CD14-positive monocyte (primary cell): Measurements from ENCODE around the gene RS1. TPM values are rescaled to one million over a fixed set of nuclear protein-coding genes. Genes with fewer than 3 reads are reported as not detected.

Experiments
- DNase-seq, 3 donors: peaks; one replicate each; pipeline ENCODE4 v3.0.0-alpha.2; 2011 to 2022
- H2AFZ ChIP-seq: 2 replicates; pipeline ENCODE4 v1.6.0; 2012; ENCODE audit warnings: mild to moderate bottlenecking, low read depth, low read length, inconsistent platforms; ENCODE audit not compliant: insufficient read depth, poor library complexity, severe bottlenecking
- H3K27ac ChIP-seq, 2 donors: 1 replicate in 1 of 2; 2 replicates in 1 of 2; pipeline ENCODE4 v1.5.1; 2012 to 2013; ENCODE audit warnings: low read length in 2 of 2, control low read depth in 1 of 2, inconsistent platforms in 1 of 2, low read depth in 1 of 2, mild to moderate bottlenecking in 1 of 2
- H3K27me3 ChIP-seq, 2 donors: one replicate each; pipeline versions ENCODE4 v1.6.0 to v1.6.1; 2011 to 2013; ENCODE audit warnings: low read length in 2 of 2; ENCODE audit not compliant: control insufficient read depth in 2 of 2, insufficient read depth in 2 of 2
- H3K36me3 ChIP-seq, 2 donors: replicated peaks in 1 of 2; 1 replicate in 1 of 2; 2 replicates in 1 of 2; pipeline versions ENCODE4 v1.5.1 to v1.6.1; 2012 to 2013; ENCODE audit warnings: low read length in 2 of 2, control low read depth in 1 of 2, inconsistent platforms in 1 of 2, mild to moderate bottlenecking in 1 of 2; ENCODE audit not compliant: insufficient read depth in 2 of 2, control insufficient read depth in 1 of 2
- H3K4me1 ChIP-seq, 2 donors: 1 replicate in 1 of 2; 2 replicates in 1 of 2; pipeline versions ENCODE4 v1.5.1 to v1.6.1; 2012 to 2013; ENCODE audit warnings: low read length in 2 of 2, control low read depth in 1 of 2, inconsistent platforms in 1 of 2, mild to moderate bottlenecking in 1 of 2, moderate library complexity in 1 of 2; ENCODE audit not compliant: insufficient read depth in 2 of 2, control insufficient read depth in 1 of 2
- H3K4me2 ChIP-seq: replicated peaks from 2 replicates; pipeline ENCODE3; 2012; ENCODE audit warnings: low read length, moderate library complexity, mild to moderate bottlenecking; ENCODE audit not compliant: poor library complexity, severe bottlenecking; ENCODE audit errors: extremely low read depth
- H3K4me3 ChIP-seq, 3 experiments: fragments of 200-600 bp in 1 of 3; sonication (generic) in 1 of 3; replicated peaks in 1 of 3; 1 replicate in 2 of 3; 2 replicates in 1 of 3; pipeline ENCODE4 v1.5.1; 2011 to 2013; ENCODE audit warnings: low read length in 3 of 3, mild to moderate bottlenecking in 3 of 3, control low read depth in 2 of 3, low read depth in 2 of 3, inconsistent platforms in 1 of 3, moderate library complexity in 1 of 3
- H3K79me2 ChIP-seq: 2 replicates; pipeline ENCODE4 v1.6.0; 2012; ENCODE audit warnings: mild to moderate bottlenecking, control low read depth, inconsistent platforms, low read length, moderate library complexity; ENCODE audit not compliant: insufficient read depth
- H3K9ac ChIP-seq: 2 replicates; pipeline ENCODE4 v1.6.0; 2017; ENCODE audit warnings: low read length, mild to moderate bottlenecking; ENCODE audit not compliant: insufficient read depth, poor library complexity, severe bottlenecking
- H3K9me3 ChIP-seq, 2 donors: replicated peaks in 1 of 2; 1 replicate in 1 of 2; 2 replicates in 1 of 2; pipeline versions ENCODE4 v1.5.1 to v1.6.1; 2012 to 2013; ENCODE audit warnings: low read length in 2 of 2, control low read depth in 1 of 2; ENCODE audit not compliant: control insufficient read depth in 1 of 2, insufficient read depth in 1 of 2
- H4K20me1 ChIP-seq: 2 replicates; pipeline ENCODE4 v1.6.0; 2012; ENCODE audit warnings: mild to moderate bottlenecking, low read length, control low read depth, moderate library complexity; ENCODE audit not compliant: insufficient read depth
- H3K27ac Mint-ChIP-seq, 7 donors: one replicate each; pipeline ENCODE4 v1.8.0; 2020; ENCODE audit warnings: mild to moderate bottlenecking in 7 of 7, mixed read lengths in 7 of 7, moderate library complexity in 6 of 7, inconsistent platforms in 2 of 7
- H3K27me3 Mint-ChIP-seq, 3 donors: one replicate each; pipeline ENCODE4 v1.8.0; 2021 to 2022; ENCODE audit warnings: low read depth in 3 of 3, mild to moderate bottlenecking in 3 of 3, mixed read lengths in 3 of 3, moderate library complexity in 3 of 3, inconsistent platforms in 1 of 3
- H3K36me3 Mint-ChIP-seq, 2 donors: one replicate each; pipeline ENCODE4 v1.8.0; 2020; ENCODE audit warnings: mixed read lengths in 2 of 2, inconsistent platforms in 1 of 2, mild to moderate bottlenecking in 1 of 2
- H3K4me1 Mint-ChIP-seq: one replicate; pipeline ENCODE4 v1.8.0; 2020; ENCODE audit warnings: mild to moderate bottlenecking, mixed read lengths
- H3K4me3 Mint-ChIP-seq, 2 donors: one replicate each; pipeline ENCODE4 v1.8.0; 2020; ENCODE audit warnings: mild to moderate bottlenecking in 2 of 2, mixed read lengths in 2 of 2, moderate library complexity in 1 of 2
- H3K9me3 Mint-ChIP-seq, 7 donors: one replicate each; pipeline ENCODE4 v1.8.0; 2020 to 2022; ENCODE audit warnings: mixed read lengths in 7 of 7, mild to moderate bottlenecking in 6 of 7, moderate library complexity in 6 of 7, inconsistent platforms in 2 of 7
- WGBS: methylation state at CpG from one replicate; pipeline ENCODE4 v1.1.5; 2013; ENCODE audit warnings: missing lambda C conversion rate; ENCODE audit not compliant: insufficient coverage; 5-methylcytosine and 5-hydroxymethylcytosine counted together
- intact Hi-C, 2 donors: fragments of 100-400 bp; cut with micrococcal nuclease; formaldehyde crosslinking; loops; one replicate each; pipeline versions ENCODE4 v1.15.0 to v1.15.1; 2023
- polyA plus RNA-seq, 3 donors: library from polyadenylated mRNA; depleted of rRNA in 1 of 3; unstranded in 2 of 3; stranded (reverse) in 1 of 3; fragments of 300-500 nt in 2 of 3; fragments of >200 nt in 1 of 3; fragmentation: Illumina TruSeq in 2 of 3; gene quantifications; 1 replicate in 2 of 3; 2 replicates in 1 of 3; pipeline ENCODE4 v1.2.3, GENCODE V29; 2012 to 2021
- TF ChIP-seq, protein P1 (sequence below): fragments of 200-600 bp; IDR thresholded peaks from one replicate; pipeline ENCODE4 v1.8.0; 2022; ENCODE audit warnings: antibody characterized with exemption, mild to moderate bottlenecking

The RS1 gene
- polyA plus RNA-seq, 3 donors: 0.08 TPM; not detected in 2

DNA sequence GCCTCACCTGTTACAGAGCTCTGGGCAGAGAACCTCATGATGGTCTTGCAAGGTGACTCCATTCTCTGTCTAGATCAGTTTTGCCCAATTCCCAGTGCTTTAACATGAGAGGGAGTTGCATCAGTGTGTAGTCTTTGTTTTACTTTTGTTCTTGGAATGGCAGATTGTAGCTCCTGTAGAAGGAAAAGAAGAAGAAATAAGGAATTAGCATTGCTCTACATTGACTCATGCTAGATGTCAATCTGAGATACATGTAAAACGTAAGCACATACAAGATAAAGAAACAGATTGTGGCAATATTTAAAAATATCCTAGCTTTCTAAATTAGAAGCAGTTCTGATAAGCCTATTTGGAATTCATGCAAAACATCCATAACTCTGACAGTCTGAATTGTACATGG lies 19.5 kb upstream of the RS1 start:
- TF ChIP-seq, protein P1, sequence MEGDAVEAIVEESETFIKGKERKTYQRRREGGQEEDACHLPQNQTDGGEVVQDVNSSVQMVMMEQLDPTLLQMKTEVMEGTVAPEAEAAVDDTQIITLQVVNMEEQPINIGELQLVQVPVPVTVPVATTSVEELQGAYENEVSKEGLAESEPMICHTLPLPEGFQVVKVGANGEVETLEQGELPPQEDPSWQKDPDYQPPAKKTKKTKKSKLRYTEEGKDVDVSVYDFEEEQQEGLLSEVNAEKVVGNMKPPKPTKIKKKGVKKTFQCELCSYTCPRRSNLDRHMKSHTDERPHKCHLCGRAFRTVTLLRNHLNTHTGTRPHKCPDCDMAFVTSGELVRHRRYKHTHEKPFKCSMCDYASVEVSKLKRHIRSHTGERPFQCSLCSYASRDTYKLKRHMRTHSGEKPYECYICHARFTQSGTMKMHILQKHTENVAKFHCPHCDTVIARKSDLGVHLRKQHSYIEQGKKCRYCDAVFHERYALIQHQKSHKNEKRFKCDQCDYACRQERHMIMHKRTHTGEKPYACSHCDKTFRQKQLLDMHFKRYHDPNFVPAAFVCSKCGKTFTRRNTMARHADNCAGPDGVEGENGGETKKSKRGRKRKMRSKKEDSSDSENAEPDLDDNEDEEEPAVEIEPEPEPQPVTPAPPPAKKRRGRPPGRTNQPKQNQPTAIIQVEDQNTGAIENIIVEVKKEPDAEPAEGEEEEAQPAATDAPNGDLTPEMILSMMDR: no peak
- DNase-seq: no peak
- Histone ChIP-seq H3K9ac (no peak overlapping the region), H3K4me2 (no peak overlapping the region), H3K27me3 (no peaks in the 10 kb centered on the region), H3K4me3 (no peak overlapping the region), H3K9me3 (peaks cover 4 to 5% of the 10 kb centered on the region in 2 donors), H3K36me3 (no peaks in the 10 kb centered on the region), H4K20me1 (no peaks in the 10 kb centered on the region), H3K79me2 (no peaks in the 10 kb centered on the region), H3K4me1 (peaks cover 36 to 44% of the 10 kb centered on the region in 2 donors), H3K27ac (no peak overlapping the region), H2AFZ (no peak overlapping the region)
- WGBS: no CpG with 5 or more reads among the region's 1 CpG
- peak overlapping the region in 1 of 7 donors; percentile 2 for H3K27ac Mint-ChIP-seq
- peaks cover 0 to 6% (median 1%) of the 10 kb centered on the region in 3 donors for H3K27me3 Mint-ChIP-seq
- H3K4me1 Mint-ChIP-seq: peaks cover 44% of the 10 kb centered on the region
- no peak overlapping the region for H3K4me3 Mint-ChIP-seq
- peaks cover 0 to 12% (median 7%) of the 10 kb centered on the region in 7 donors for H3K9me3 Mint-ChIP-seq
- intact Hi-C loops: no loop called here
- H3K36me3 Mint-ChIP-seq: no peaks in the 10 kb centered on the region

DNA sequence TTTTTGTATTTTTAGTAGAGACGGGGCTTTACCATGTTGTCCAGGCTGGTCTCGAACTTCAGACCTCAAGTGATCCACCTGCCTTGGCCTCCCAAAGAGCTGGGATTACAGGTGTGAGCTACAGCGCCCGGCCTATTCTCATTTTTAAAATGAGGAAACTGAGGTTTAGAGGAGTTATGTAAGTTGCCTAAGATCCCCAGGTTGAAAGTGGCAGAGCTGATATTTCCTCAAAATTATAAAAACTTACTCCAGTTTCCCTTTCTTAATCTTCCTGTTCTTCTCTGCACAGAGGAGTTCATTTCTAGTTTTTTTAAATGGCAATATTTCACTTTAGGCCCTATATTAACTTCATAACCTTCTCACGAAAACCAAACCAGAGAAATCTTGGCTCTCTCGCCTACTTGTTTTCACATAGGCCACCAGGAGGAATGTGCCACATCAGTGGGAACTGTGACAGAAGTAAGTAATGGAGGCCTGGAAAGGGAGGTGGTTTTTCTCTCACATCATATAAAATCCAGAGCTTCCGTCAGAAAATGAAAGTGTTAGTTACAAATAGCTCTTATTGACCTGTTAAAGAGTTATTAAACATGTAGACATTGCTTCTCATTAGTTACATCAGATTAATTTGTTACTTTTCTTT lies 16.1 kb upstream of the RS1 start:
- no peak overlapping the region for H3K9ac ChIP-seq
- Mint-ChIP-seq H3K4me3 (peak overlapping the region; percentile 50 to 71), H3K9me3 (no peaks in the 10 kb centered on the region), H3K4me1 (peaks cover 48% of the 10 kb centered on the region), H3K27ac (peak overlapping the region; percentile 80 to 93 (median 88)), H3K27me3 (peaks cover 0 to 7% (median 2%) of the 10 kb centered on the region in 3 donors), H3K36me3 (no peaks in the 10 kb centered on the region)
- H3K4me2 ChIP-seq: peak overlapping the region; percentile 56
- no peak overlapping the region for H2AFZ ChIP-seq
- H3K4me1 ChIP-seq: peaks cover 43 to 49% of the 10 kb centered on the region in 2 donors
- no CpG with 5 or more reads among the region's 7 CpGs for WGBS
- DNase-seq: peak in 2 of 3 donors; percentile 52 to 53
- H3K36me3 ChIP-seq: no peaks in the 10 kb centered on the region
- TF ChIP-seq, protein P1: no peak
- no peaks in the 10 kb centered on the region for H4K20me1 ChIP-seq
- no peaks in the 10 kb centered on the region for H3K9me3 ChIP-seq
- intact Hi-C loops: no loop called here
- H3K27me3 ChIP-seq: no peaks in the 10 kb centered on the region
- H3K4me3 ChIP-seq: peak overlapping the region in 2 of 3 experiments; percentile 30 to 41
- no peaks in the 10 kb centered on the region for H3K79me2 ChIP-seq
- H3K27ac ChIP-seq: peak overlapping the region; percentile 32 to 71
